Loucy (cell line): ENCODE results near the gene FOXP1.

ENCODE experiments used
- EZH2phosphoT487 ChIP-seq: fragments of 200-600 bp; IDR thresholded peaks from 2 replicates; pipeline ENCODE4 v1.6.1; 2018; ENCODE audit warnings: antibody characterized with exemption, mild to moderate bottlenecking, moderate library complexity, borderline replicate concordance
- TF ChIP-seq, protein P1 (sequence below): fragments of 200-600 bp; sonication (generic); conservative IDR thresholded peaks from 2 replicates; pipeline ENCODE4 v1.5.1; 2014; ENCODE audit warnings: mild to moderate bottlenecking, antibody characterized with exemption, low read length

DNA sequence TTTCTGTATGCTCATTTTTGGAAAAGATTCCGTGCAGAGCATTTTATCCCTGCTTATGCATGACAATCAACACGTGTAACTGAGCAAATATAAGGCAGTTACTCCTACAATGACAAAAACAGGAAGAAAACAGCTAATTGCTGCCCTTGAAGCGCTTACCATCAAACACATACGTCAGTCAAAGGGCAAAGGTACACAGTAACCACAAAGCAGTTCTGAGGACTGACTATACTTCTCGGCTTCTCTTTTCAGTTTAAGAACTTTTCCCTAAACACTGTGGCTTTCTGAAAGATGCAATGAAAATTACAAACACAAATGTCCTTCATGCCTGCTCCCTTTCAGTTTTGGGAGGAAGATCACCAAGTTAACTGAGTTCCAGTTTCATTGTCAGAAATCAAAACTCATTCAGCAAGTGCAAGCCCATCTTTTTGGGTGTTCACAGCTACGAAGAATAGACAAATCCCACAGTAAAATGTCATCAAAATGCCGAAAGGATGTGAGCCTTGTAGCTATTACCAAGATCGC lies 602.8 kb downstream of the FOXP1 start:
- TF ChIP-seq, protein P1, sequence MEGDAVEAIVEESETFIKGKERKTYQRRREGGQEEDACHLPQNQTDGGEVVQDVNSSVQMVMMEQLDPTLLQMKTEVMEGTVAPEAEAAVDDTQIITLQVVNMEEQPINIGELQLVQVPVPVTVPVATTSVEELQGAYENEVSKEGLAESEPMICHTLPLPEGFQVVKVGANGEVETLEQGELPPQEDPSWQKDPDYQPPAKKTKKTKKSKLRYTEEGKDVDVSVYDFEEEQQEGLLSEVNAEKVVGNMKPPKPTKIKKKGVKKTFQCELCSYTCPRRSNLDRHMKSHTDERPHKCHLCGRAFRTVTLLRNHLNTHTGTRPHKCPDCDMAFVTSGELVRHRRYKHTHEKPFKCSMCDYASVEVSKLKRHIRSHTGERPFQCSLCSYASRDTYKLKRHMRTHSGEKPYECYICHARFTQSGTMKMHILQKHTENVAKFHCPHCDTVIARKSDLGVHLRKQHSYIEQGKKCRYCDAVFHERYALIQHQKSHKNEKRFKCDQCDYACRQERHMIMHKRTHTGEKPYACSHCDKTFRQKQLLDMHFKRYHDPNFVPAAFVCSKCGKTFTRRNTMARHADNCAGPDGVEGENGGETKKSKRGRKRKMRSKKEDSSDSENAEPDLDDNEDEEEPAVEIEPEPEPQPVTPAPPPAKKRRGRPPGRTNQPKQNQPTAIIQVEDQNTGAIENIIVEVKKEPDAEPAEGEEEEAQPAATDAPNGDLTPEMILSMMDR = no peak
- no peak for TF ChIP-seq EZH2phosphoT487
